H1 (cell line): Measurements from ENCODE around the gene PRX. TPM values are rescaled to one million over a fixed set of nuclear protein-coding genes. Genes with fewer than 3 reads are reported as not detected.

ENCODE experiments used
- ASH2L ChIP-seq: fragments of 200-600, 300-600 bp; sonication (generic); IDR thresholded peaks from one replicate; pipeline ENCODE4 v1.7.1; 2017; ENCODE audit warnings: low read length
- ATF2 ChIP-seq: IDR thresholded peaks from 2 replicates; pipeline ENCODE4 v1.6.1; 2012; ENCODE audit warnings: low read length, inconsistent platforms
- BACH1 ChIP-seq: IDR thresholded peaks from 2 replicates; pipeline ENCODE4 v1.6.1; 2012; ENCODE audit warnings: low read length, improper control_type of control experiment
- CBX8 ChIP-seq: fragments of 300-800, 300-1000 bp; sonication (generic); IDR thresholded peaks from 2 replicates; pipeline ENCODE4 v1.7.1; 2016; ENCODE audit warnings: low read depth, low read length, borderline replicate concordance
- CHD1 ChIP-seq: IDR thresholded peaks from 2 replicates; pipeline ENCODE4 v1.6.1; 2012; ENCODE audit warnings: low read depth, low read length, improper control_type of control experiment
- CHD2 ChIP-seq: IDR thresholded peaks from 2 replicates; pipeline ENCODE4 v1.6.1; 2012; ENCODE audit warnings: low read length, improper control_type of control experiment
- E2F6 ChIP-seq: IDR thresholded peaks from 2 replicates; pipeline ENCODE4 v1.6.1; 2012; ENCODE audit warnings: inconsistent platforms
- JUND ChIP-seq: IDR thresholded peaks from 2 replicates; pipeline ENCODE4 v1.6.1; 2011; ENCODE audit warnings: mild to moderate bottlenecking, improper control_type of control experiment, low read length
- KDM5A ChIP-seq: fragments of 200-600 bp; IDR thresholded peaks from 2 replicates; pipeline ENCODE4 v1.7.1; 2012; ENCODE audit warnings: mild to moderate bottlenecking, low read length, inconsistent platforms, mixed read lengths
- MAX ChIP-seq: IDR thresholded peaks from 2 replicates; pipeline ENCODE4 v1.6.1; 2012; ENCODE audit warnings: inconsistent platforms
- PHF8 ChIP-seq: fragments of 200-600 bp; sonication (generic); conservative IDR thresholded peaks from 2 replicates; pipeline ENCODE4 v1.7.1; 2012; ENCODE audit warnings: low read depth, mild to moderate bottlenecking, inconsistent platforms, low read length, moderate library complexity
- POLR2AphosphoS5 ChIP-seq: IDR thresholded peaks from 2 replicates; pipeline ENCODE4 v1.6.1; 2011; ENCODE audit warnings: low read depth, low read length
- RBBP5 ChIP-seq: IDR thresholded peaks from 2 replicates; pipeline ENCODE4 v1.7.1; 2012; ENCODE audit warnings: low read depth, mild to moderate bottlenecking, inconsistent platforms, low read length, moderate library complexity, borderline replicate concordance
- RNF2 ChIP-seq: fragments of 200-900, 300-1000 bp; sonication (generic); IDR thresholded peaks from 2 replicates; pipeline ENCODE4 v1.7.1; 2016; ENCODE audit warnings: borderline replicate concordance, low read depth, mild to moderate bottlenecking, antibody characterized with exemption, low read length; ENCODE audit not compliant: poor library complexity, severe bottlenecking; ENCODE audit errors: missing control alignments
- SIN3A ChIP-seq, 2 experiments: IDR thresholded peaks in 1 of 2; conservative IDR thresholded peaks in 1 of 2; 2 replicates each; pipeline ENCODE4 v1.6.1; 2011 to 2012; ENCODE audit warnings: low read length in 2 of 2, improper control_type of control experiment in 1 of 2, low read depth in 1 of 2, mild to moderate bottlenecking in 1 of 2
- SIRT6 ChIP-seq: IDR thresholded peaks from one replicate; pipeline ENCODE4 v1.7.1; 2012; ENCODE audit warnings: low read length, inconsistent platforms
- SP1 ChIP-seq: IDR thresholded peaks from 2 replicates; pipeline ENCODE4 v1.6.1; 2011; ENCODE audit warnings: low read depth, low read length
- TCF12 ChIP-seq: IDR thresholded peaks from 2 replicates; pipeline ENCODE4 v1.6.1; 2011; ENCODE audit warnings: low read depth, mild to moderate bottlenecking, low read length
- ZNF274 ChIP-seq: IDR thresholded peaks from 2 replicates; pipeline ENCODE4 v1.7.0; 2012; ENCODE audit warnings: low read length, borderline replicate concordance; ENCODE audit errors: extremely low read depth
- polyA plus RNA-seq, 7 experiments: library from polyadenylated mRNA; depleted of rRNA in 3 of 7; stranded (reverse) in 5 of 7; unstranded in 2 of 7; fragments of >200 nt in 5 of 7; fragments of 200-250 nt in 2 of 7; gene quantifications; 1 replicate in 5 of 7; 2 replicates in 1 of 7; 4 replicates in 1 of 7; pipeline versions ENCODE4 v1.2.1 to v1.2.3, GENCODE V29; 2011 to 2013; ENCODE audit warnings: missing spikeins in 2 of 7, mixed read lengths in 2 of 7
- total RNA-seq: library from RNA; stranded (reverse); fragmentation: NEBNext Ultra II Directional; extraction: Animal tissue kit (Norgen Biotek cat#: 25700); gene quantifications from 2 replicates; pipeline ENCODE4 v1.2.1, GENCODE V29; 2021

The PRX gene
- total and polyA plus RNA-seq, 2 of the 8 experiments (the other 6 are each of a cell fraction or from before 2014, with no cell fraction given), result 2.8 to 5.8 TPM

- TF ChIP-seq BACH1 (peak; percentile 75), TCF12 (0 out of 2 replicates have a peak, but pooled peaks have one; percentile 9), ZNF274 (no peak), CHD1 (no peak), SIRT6 (no peak), JUND (no peak), ASH2L (peak; percentile 35), RNF2 (no peak), POLR2AphosphoS5 (peak; percentile 85), SP1 (no peak), E2F6 (no peak), RBBP5 (0 out of 2 replicates have a peak, but pooled peaks have one; percentile 11), KDM5A (no peak), MAX (peak; percentile 85), CHD2 (no peak), CBX8 (no peak), SIN3A (conservative IDR thresholded peaks at IDR 0.05 in 1 of 2, IDR thresholded peaks at IDR 0.05 in 1 of 2; ENCODE audit: low read depth in 1 of 2, low read length in 2 of 2) (peak in 1 of 2 experiments; percentile 86; a peak in 2 of 4 replicates), ATF2 (no peak), PHF8 (peak; percentile 60)
These were observed 64.9 kb downstream of the PRX start, which contains the start of the genes C19orf47 and PLD3 (continued) for GRCh38 chr19:40348125-40348913.
